Measurements from ENCODE around the gene PRDM9. TPM values are rescaled to one million over a fixed set of nuclear protein-coding genes. Genes with fewer than 3 reads are reported as not detected.
"Not testable (repeated sequence)": the region's sequence is repeated elsewhere in the genome, so short reads cannot be mapped to it uniquely, and the experiment has no call there.

The PRDM9 gene
- total RNA-seq, 4 donors from 2014 or later, result not detected

DNA sequence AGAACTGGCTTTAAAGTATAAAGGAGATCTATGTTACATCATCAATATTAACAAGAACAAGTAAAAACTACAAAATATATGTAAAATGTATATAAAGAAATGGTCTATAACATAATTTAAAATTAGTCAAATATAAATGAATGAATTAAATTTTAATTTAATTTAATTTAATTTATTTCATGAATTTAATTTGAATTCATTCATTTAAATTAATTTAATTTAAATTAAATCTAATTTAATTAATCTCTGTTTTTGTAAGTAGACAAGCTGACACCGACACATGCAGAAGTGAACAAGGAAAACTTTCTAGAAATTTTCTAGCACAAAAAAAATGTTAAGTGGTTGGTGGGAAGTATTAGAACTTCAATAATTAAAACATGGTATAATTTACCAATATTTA is 10.8 kb upstream of the PRDM9 start:
- 85 to 100% methylated on average over 1 of the region's 1 CpG for WGBS, 2 donors (ENCODE audit: low coverage in 1 of 2)
- Histone ChIP-seq H3K27ac (no peak overlapping the region), H3K4me3 (no peak overlapping the region), H3K4me1 (no peaks in the 10 kb centered on the region), H3K9me3 (no peaks in the 10 kb centered on the region), H3K27me3 (no peaks in the 10 kb centered on the region), H3K36me3 (no peaks in the 10 kb centered on the region)
- no peak for ATAC-seq
- TF ChIP-seq, protein P1, sequence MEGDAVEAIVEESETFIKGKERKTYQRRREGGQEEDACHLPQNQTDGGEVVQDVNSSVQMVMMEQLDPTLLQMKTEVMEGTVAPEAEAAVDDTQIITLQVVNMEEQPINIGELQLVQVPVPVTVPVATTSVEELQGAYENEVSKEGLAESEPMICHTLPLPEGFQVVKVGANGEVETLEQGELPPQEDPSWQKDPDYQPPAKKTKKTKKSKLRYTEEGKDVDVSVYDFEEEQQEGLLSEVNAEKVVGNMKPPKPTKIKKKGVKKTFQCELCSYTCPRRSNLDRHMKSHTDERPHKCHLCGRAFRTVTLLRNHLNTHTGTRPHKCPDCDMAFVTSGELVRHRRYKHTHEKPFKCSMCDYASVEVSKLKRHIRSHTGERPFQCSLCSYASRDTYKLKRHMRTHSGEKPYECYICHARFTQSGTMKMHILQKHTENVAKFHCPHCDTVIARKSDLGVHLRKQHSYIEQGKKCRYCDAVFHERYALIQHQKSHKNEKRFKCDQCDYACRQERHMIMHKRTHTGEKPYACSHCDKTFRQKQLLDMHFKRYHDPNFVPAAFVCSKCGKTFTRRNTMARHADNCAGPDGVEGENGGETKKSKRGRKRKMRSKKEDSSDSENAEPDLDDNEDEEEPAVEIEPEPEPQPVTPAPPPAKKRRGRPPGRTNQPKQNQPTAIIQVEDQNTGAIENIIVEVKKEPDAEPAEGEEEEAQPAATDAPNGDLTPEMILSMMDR (IDR thresholded peaks at IDR 0.05), result no peak
- no peak for TF ChIP-seq POLR2A (IDR thresholded peaks at IDR 0.05)
- no peak for TF ChIP-seq EP300 (IDR thresholded peaks at IDR 0.05)

DNA sequence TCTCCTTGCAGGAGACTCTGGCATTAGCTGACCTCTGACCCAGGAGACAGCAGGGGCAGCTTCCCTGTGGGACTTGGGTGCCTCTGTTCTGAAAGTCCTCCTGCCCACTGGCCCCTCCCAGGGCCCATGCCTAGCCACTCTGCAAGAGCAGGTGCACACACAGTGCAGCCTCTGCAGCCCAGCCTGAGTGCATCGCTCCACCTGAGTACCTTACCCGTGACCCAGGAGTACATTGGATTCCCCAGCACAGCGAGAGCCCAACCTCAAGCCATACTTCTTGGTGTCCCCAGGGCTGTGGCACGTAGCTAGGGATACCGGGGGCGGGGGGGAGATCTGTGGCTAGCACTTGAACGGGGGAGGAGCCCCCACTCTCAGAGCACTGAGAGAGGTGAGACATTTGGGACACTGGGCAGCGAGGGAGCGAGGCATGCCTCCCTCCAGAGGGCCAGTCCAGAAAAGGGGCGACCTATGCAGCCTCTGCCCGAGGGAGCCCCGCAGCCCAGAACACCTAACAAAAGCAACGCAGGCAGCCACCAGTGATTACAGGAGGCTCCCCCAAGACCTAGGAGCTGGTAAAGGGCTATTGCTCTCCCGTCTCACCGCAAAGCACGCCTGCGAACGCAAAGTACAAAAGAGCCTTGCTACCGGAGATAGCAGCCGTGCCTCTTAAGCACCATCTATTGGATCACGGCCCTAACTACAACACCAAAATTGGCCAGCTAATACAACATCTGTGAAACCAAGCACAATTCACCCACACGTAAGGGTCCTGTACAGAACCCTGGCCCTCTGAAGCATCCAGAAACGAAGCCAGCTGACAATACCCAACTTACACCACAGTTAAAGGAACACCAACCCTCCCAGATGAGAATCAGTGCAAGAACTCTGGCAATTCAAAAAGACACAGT is 826 bp upstream of the PRDM9 start:
- no peaks in the 10 kb centered on the region for H3K4me1 ChIP-seq
- peaks cover 0 to 17% (median 0%) of the 10 kb centered on the region in 3 donors for H3K9me3 ChIP-seq
- no peak for ATAC-seq
- H3K27ac ChIP-seq, result peak overlapping the region in 2 of 4 donors; percentile 19 to 32
- TF ChIP-seq POLR2A (IDR thresholded peaks at IDR 0.05) (no peak), EP300 (IDR thresholded peaks at IDR 0.05) (no peak), POLR2AphosphoS5 (IDR thresholded peaks at IDR 0.05) (no peak)
- TF ChIP-seq, protein P1 (IDR thresholded peaks at IDR 0.05), result no peak
- WGBS, 2 donors (ENCODE audit: low coverage in 1 of 2), result 71 to 73% methylated on average over 3 to 7 of the region's 23 CpGs
- no peaks in the 10 kb centered on the region for H3K36me3 ChIP-seq
- H3K27me3 ChIP-seq, result no peaks in the 10 kb centered on the region
- peak overlapping the region in 1 of 2 donors; percentile 28 for H3K4me3 ChIP-seq

DNA sequence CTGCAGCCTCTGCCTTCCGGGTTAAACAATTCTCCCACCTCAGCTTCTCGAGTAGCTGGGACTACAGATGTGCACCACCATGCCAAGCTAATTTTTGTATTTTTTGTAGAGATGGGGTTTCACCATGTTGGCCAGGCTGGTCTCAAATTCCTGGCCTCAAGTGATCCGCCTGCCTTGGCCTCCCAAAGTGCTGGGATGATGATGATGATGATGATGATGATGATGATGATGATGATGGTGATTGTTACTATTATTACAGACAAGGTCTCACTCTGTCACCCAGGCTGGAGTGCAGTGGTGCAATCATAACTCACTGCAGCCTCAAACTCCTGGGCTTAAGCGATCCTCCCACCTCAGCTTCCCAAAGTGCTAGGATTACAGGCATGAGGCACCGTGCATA is 3.0 kb downstream of the PRDM9 start:
- not testable (repeated sequence) for H3K27ac ChIP-seq, ATAC-seq, H3K27me3 ChIP-seq, H3K4me3 ChIP-seq, H3K36me3 ChIP-seq, H3K4me1 ChIP-seq
- WGBS, 2 donors (ENCODE audit: low coverage in 1 of 2), result 81 to 100% methylated on average over 1 to 4 of the region's 5 CpGs
- H3K9me3 ChIP-seq, result peaks cover 0 to 17% (median 0%) of the 10 kb centered on the region in 3 donors

DNA sequence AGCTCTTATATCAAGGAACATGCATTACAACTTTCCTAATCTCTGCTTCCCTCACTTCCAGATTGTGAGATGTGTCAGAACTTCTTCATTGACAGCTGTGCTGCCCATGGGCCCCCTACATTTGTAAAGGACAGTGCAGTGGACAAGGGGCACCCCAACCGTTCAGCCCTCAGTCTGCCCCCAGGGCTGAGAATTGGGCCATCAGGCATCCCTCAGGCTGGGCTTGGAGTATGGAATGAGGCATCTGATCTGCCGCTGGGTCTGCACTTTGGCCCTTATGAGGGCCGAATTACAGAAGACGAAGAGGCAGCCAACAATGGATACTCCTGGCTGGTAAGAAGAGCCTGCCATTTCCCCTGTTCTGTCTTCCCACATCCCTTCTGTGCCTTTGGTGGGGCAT is 15.1 kb downstream of the PRDM9 start:
- WGBS, 2 donors (ENCODE audit: low coverage in 1 of 2), result 90% methylated on average over 4 of the region's 4 CpGs; no CpG with 5 or more reads in 1 of the 2 donors

DNA sequence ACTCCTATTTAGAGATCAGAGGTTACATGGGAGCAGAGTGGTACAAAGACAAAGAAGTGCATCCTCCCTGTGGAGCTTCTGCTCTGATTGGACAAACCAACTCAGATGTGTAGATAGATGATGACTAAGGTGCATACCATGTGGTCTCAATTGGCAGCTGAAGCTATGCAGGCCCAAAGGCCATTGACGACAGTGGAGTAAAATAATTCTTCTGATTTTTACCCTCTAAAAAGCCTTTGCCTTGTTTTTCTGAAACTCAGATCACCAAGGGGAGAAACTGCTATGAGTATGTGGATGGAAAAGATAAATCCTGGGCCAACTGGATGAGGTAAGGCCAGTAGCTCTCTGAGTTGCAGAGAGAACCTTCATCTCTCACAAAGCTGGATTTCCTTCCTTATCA is 15.6 kb downstream of the PRDM9 start:
- Histone ChIP-seq H3K27ac (no peak overlapping the region), H3K9me3 (no peaks in the 10 kb centered on the region), H3K36me3 (no peaks in the 10 kb centered on the region), H3K4me3 (no peak overlapping the region), H3K4me1 (no peaks in the 10 kb centered on the region), H3K27me3 (no peaks in the 10 kb centered on the region)
- ATAC-seq, result no peak
- 75 to 92% methylated on average over 1 of the region's 1 CpG for WGBS, 2 donors (ENCODE audit: low coverage in 1 of 2)
- TF ChIP-seq, protein P1 (IDR thresholded peaks at IDR 0.05), result no peak
- TF ChIP-seq POLR2A (IDR thresholded peaks at IDR 0.05) (no peak), POLR2AphosphoS5 (IDR thresholded peaks at IDR 0.05) (no peak), EP300 (IDR thresholded peaks at IDR 0.05) (no peak)

More for the DNA sequence above, 15.1 kb downstream of the PRDM9 start:
- Histone ChIP-seq H3K36me3 (no peaks in the 10 kb centered on the region), H3K4me3 (no peak overlapping the region), H3K9me3 (no peaks in the 10 kb centered on the region), H3K27ac (no peak overlapping the region), H3K27me3 (no peaks in the 10 kb centered on the region), H3K4me1 (no peaks in the 10 kb centered on the region)
- no peak for ATAC-seq
- TF ChIP-seq POLR2A (IDR thresholded peaks at IDR 0.05) (no peak), POLR2AphosphoS5 (IDR thresholded peaks at IDR 0.05) (no peak), EP300 (IDR thresholded peaks at IDR 0.05) (no peak)
- TF ChIP-seq, protein P1 (IDR thresholded peaks at IDR 0.05), result no peak

Data from gastroesophageal sphincter (tissue), 4 donors.